Measurements from ENCODE around the gene NOS3.

The NOS3 gene

DNA sequence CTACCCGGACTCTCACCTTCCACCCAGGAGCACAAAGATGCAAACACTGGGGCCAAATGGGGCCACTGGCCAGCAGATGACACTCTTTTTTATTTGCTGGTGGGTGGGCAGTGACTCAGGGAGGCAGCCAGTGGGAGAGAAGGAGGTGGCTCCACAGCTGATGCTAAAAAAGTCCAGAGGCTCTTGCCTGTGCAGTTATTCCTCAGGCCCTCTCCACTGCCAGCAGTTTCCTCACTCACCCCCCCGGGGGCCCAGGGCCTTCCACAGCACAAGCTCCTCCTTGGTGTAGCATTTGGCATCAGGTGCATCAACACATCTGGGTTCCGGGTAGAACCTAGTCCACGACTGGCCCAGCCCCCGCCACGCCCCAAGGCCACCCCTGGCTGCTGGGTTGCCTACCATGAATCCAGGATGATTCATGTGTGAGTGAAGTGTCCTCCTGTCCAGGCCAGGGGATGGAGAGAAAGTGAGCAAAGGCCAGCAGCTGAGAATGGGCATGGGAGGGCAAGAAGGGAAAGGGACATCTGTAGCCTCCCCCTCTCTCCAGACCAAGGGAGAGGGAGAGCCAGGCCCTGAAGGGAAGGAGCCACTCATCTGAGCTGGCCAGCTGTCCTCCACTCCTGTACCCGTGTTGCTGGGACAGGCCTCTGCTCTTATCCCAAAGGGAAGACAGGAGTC is 11.0 kb upstream of the NOS3 start:
- TF ChIP-seq, protein P1, sequence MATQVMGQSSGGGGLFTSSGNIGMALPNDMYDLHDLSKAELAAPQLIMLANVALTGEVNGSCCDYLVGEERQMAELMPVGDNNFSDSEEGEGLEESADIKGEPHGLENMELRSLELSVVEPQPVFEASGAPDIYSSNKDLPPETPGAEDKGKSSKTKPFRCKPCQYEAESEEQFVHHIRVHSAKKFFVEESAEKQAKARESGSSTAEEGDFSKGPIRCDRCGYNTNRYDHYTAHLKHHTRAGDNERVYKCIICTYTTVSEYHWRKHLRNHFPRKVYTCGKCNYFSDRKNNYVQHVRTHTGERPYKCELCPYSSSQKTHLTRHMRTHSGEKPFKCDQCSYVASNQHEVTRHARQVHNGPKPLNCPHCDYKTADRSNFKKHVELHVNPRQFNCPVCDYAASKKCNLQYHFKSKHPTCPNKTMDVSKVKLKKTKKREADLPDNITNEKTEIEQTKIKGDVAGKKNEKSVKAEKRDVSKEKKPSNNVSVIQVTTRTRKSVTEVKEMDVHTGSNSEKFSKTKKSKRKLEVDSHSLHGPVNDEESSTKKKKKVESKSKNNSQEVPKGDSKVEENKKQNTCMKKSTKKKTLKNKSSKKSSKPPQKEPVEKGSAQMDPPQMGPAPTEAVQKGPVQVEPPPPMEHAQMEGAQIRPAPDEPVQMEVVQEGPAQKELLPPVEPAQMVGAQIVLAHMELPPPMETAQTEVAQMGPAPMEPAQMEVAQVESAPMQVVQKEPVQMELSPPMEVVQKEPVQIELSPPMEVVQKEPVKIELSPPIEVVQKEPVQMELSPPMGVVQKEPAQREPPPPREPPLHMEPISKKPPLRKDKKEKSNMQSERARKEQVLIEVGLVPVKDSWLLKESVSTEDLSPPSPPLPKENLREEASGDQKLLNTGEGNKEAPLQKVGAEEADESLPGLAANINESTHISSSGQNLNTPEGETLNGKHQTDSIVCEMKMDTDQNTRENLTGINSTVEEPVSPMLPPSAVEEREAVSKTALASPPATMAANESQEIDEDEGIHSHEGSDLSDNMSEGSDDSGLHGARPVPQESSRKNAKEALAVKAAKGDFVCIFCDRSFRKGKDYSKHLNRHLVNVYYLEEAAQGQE (IDR thresholded peaks at IDR 0.05; ENCODE audit: insufficient read depth in 1 of 2, low read depth in 2 of 2, low read length in 2 of 2): no peak
- no peak for TF ChIP-seq TAF1 (IDR thresholded peaks at IDR 0.05; ENCODE audit: borderline replicate concordance, insufficient read depth, low read length)
- TF ChIP-seq POLR2AphosphoS5 (IDR thresholded peaks at IDR 0.05; ENCODE audit: low read depth, low read length): no peak
- TF ChIP-seq FOXP2 (optimal IDR thresholded peaks at IDR 0.05; ENCODE audit: borderline replicate concordance, extremely low read depth, extremely low read length, insufficient read depth): no peak
- no peak for TF ChIP-seq SIN3A (IDR thresholded peaks at IDR 0.05; ENCODE audit: borderline replicate concordance, insufficient read depth, low read length)

DNA sequence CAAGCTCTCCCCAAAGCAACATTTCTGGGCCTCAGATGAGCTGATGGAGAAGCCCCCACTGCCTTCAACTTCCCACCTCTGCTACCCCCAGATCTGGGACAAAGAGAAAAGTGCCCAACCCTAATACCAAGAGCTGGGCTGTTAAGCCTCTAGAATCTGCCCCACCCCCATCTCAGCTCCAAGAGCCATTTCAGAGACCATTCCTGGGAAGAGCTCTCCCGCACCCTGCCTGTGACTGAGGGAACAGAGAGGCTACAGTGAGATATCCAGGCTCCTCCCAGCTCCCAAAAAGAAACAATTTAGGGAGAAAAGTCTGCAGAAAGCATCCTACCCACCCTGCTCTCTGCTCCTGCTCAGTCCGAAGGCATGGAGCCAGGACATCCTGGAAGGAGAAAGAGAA is 10.2 kb upstream of the NOS3 start:
- TF ChIP-seq FOXP2 (optimal IDR thresholded peaks at IDR 0.05; ENCODE audit: borderline replicate concordance, extremely low read depth, extremely low read length, insufficient read depth) (no peak), TAF1 (IDR thresholded peaks at IDR 0.05; ENCODE audit: borderline replicate concordance, insufficient read depth, low read length) (no peak), POLR2AphosphoS5 (IDR thresholded peaks at IDR 0.05; ENCODE audit: low read depth, low read length) (no peak), SIN3A (IDR thresholded peaks at IDR 0.05; ENCODE audit: borderline replicate concordance, insufficient read depth, low read length) (no peak)
- TF ChIP-seq, protein P1 (IDR thresholded peaks at IDR 0.05; ENCODE audit: insufficient read depth in 1 of 2, low read depth in 2 of 2, low read length in 2 of 2): no peak

DNA sequence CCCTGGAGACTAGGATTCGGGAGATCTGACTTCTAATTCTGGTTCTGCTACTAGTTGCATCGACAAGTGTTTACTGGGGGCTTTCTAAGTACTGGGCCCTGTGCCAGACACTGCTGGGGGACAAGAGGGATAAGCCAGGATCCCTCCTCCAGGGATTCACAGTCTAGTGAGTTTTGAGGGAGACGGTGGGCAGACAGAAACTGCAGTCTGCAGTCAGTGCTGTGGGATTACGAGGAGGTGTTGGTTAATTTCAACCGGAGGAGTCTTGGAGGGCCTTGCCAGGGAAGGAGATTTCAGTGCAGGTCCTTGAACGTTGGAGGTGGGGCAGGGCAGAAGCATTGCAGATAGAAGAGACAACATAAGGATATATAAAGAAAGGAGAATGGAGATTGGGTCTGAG is 9.2 kb upstream of the NOS3 start:
- no peak for TF ChIP-seq SIN3A (IDR thresholded peaks at IDR 0.05; ENCODE audit: borderline replicate concordance, insufficient read depth, low read length)
- TF ChIP-seq, protein P1 (IDR thresholded peaks at IDR 0.05; ENCODE audit: insufficient read depth in 1 of 2, low read depth in 2 of 2, low read length in 2 of 2): no peak
- no peak for TF ChIP-seq FOXP2 (optimal IDR thresholded peaks at IDR 0.05; ENCODE audit: borderline replicate concordance, extremely low read depth, extremely low read length, insufficient read depth)
- TF ChIP-seq TAF1 (IDR thresholded peaks at IDR 0.05; ENCODE audit: borderline replicate concordance, insufficient read depth, low read length): no peak
- TF ChIP-seq POLR2AphosphoS5 (IDR thresholded peaks at IDR 0.05; ENCODE audit: low read depth, low read length): no peak

DNA sequence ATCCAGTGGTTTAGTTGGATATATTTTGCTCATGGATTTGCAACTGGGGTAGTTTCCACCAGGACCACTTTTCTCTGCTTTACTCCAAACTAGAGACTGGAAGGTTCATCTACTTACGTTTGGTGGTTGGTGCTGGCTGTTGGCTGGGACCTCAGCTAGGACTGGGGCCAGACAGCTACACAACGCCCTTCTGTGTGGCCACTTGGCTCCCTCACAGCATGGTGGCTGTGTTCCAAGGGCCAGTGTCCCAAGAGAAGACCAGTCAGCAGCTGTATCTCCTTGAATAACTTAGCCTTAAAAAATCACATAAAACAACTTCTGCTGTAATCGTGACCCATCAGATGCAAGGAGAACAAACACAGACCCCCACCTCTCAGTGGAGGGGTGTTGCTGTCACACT is 8.5 kb upstream of the NOS3 start:
- no peak for TF ChIP-seq TAF1 (IDR thresholded peaks at IDR 0.05; ENCODE audit: borderline replicate concordance, insufficient read depth, low read length)
- TF ChIP-seq POLR2AphosphoS5 (IDR thresholded peaks at IDR 0.05; ENCODE audit: low read depth, low read length): no peak
- TF ChIP-seq, protein P1 (IDR thresholded peaks at IDR 0.05; ENCODE audit: insufficient read depth in 1 of 2, low read depth in 2 of 2, low read length in 2 of 2): no peak
- TF ChIP-seq FOXP2 (optimal IDR thresholded peaks at IDR 0.05; ENCODE audit: borderline replicate concordance, extremely low read depth, extremely low read length, insufficient read depth): no peak
- no peak for TF ChIP-seq SIN3A (IDR thresholded peaks at IDR 0.05; ENCODE audit: borderline replicate concordance, insufficient read depth, low read length)

Measured in PFSK-1 (cell line).